Kidney epithelial cell (primary cell): ENCODE data around the gene LONRF2. TPM values are rescaled to one million over a fixed set of nuclear protein-coding genes. Genes with fewer than 3 reads are reported as not detected.
A peak's percentile ranks its signal among the peaks of the same experiment; 100 is the strongest.

Source experiments
- DNase-seq: peaks from one replicate; pipeline ENCODE4 v3.0.0-alpha.2; 2010; ENCODE audit warnings: low read depth
- H3K27me3 ChIP-seq: 2 replicates; pipeline ENCODE4 v1.6.0; 2011; ENCODE audit warnings: low read length; ENCODE audit not compliant: control insufficient read depth, insufficient read depth
- H3K36me3 ChIP-seq: 2 replicates; pipeline ENCODE4 v1.5.1; 2011; ENCODE audit warnings: low read length; ENCODE audit not compliant: control insufficient read depth, insufficient read depth
- H3K4me3 ChIP-seq: 2 replicates; pipeline ENCODE4 v1.5.1; 2011; ENCODE audit warnings: low read depth, mild to moderate bottlenecking, control low read depth, low read length
- CTCF ChIP-seq: IDR thresholded peaks from 2 replicates; pipeline ENCODE4 v1.5.1; 2011; ENCODE audit warnings: mild to moderate bottlenecking, moderate library complexity, low read length, control low read depth, inconsistent platforms; ENCODE audit not compliant: insufficient read depth, poor library complexity, severe bottlenecking
- total RNA-seq: library from RNA; depleted of rRNA; stranded (reverse); fragments of >200 nt; gene quantifications from 2 replicates; pipeline ENCODE4 v1.2.3, GENCODE V29; 2015

LONRF2 gene
- total RNA-seq, 1 donor from 2014 or later: 3.3 TPM

GRCh38 chr2:100248044-100248330 is 74.3 kb downstream of the LONRF2 start:
- Histone ChIP-seq H3K27me3 (no peaks in the 10 kb centered on the region), H3K4me3 (no peak overlapping the region), H3K36me3 (no peaks in the 10 kb centered on the region)
- no peak for TF ChIP-seq CTCF
- no peak for DNase-seq

- no peaks in the 10 kb centered on the region for H3K27me3 ChIP-seq
- no peak for TF ChIP-seq CTCF
- no peaks in the 10 kb centered on the region for H3K36me3 ChIP-seq
Measured at GRCh38 chr2:100247256-100248043, 74.9 kb downstream of the LONRF2 start.

GRCh38 chr2:100246163-100247145 is 75.8 kb downstream of the LONRF2 start:
- H3K27me3 ChIP-seq: no peaks in the 10 kb centered on the region
- no peak for DNase-seq
- no peaks in the 10 kb centered on the region for H3K36me3 ChIP-seq
- no peak overlapping the region for H3K4me3 ChIP-seq
- TF ChIP-seq CTCF: peak; percentile 13

More at GRCh38 chr2:100247256-100248043, 74.9 kb downstream of the LONRF2 start:
- H3K4me3 ChIP-seq: no peak overlapping the region
- no peak for DNase-seq

DNA sequence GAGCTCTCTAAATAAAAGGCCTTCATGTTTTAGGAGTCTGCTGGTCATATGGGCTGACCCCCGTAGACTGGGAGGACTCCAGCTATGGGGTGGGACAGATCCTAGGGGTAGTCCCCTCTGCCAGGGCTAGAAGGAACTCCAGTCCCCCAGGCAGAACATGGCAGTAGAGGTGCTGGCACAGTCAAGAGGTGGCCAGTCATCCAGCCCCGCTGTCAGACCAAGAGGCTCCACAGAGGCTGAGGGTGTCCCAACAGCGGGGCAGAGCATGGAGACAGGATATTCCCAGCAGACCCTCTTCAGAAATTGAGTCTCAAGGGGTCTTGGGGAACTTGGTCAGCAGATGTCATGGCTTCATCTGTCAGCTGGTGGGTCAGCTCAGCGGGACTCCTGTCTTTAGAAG is 76.6 kb downstream of the LONRF2 start:
- Histone ChIP-seq H3K27me3 (no peaks in the 10 kb centered on the region), H3K4me3 (no peak overlapping the region), H3K36me3 (no peaks in the 10 kb centered on the region)
- no peak for DNase-seq
- TF ChIP-seq CTCF: no peak

- no peak for DNase-seq
- TF ChIP-seq CTCF: no peak
- no peak overlapping the region for H3K4me3 ChIP-seq
- no peaks in the 10 kb centered on the region for H3K27me3 ChIP-seq
- H3K36me3 ChIP-seq: no peaks in the 10 kb centered on the region
Measured at GRCh38 chr2:100244881-100245605, 77.3 kb downstream of the LONRF2 start.
